ENCODE measurements around the gene GADD45GIP1. TPM values are rescaled to one million over a fixed set of nuclear protein-coding genes. Genes with fewer than 3 reads are reported as not detected.
A peak's percentile ranks its signal among the peaks of the same experiment; 100 is the strongest.
"Not testable (repeated sequence)": the region's sequence is repeated elsewhere in the genome, so short reads cannot be mapped to it uniquely, and the experiment has no call there.

GADD45GIP1 gene
- polyA plus RNA-seq, 1 experiment = 31.6 TPM

DNA sequence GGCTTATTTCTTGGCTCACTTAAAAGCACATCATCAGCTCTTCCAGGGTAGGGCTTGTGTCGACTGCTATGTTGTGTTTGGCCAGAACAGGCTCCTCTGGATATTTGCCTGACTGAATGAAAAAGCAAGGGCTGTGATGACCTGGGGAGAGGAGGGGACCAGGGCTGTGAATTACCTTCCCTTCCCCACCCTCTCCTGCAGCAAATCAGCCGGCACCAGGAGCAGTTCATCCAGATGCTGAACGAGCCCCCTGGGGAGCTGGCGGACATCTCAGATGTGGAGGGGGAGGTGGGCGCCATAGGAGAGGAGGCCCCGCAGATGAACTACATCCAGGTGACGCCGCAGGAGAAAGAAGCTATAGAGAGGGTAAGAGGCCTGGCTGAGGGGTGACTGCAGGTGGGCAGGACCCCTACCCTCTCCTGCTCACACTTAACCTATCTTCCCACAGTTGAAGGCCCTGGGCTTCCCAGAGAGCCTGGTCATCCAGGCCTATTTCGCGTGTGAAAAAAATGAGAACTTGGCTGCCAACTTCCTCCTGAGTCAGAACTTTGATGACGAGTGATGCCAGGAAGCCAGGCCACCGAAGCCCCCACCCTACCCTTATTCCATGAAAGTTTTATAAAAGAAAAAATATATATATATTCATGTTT, 4.4 kb downstream of the GADD45GIP1 start:
- no peak for TF ChIP-seq CTCF (IDR thresholded peaks at IDR 0.05; ENCODE audit: low read depth, low read length)

GRCh38 chr19:12952050-12952449, 5.0 kb downstream of the GADD45GIP1 start:
- DNase-seq (ENCODE audit: low read depth, low spot score); H3K4me3 ChIP-seq (ENCODE audit: low read depth, low read length); H3K27me3 ChIP-seq (ENCODE audit: control insufficient read depth, insufficient read depth, low read length); H3K9me3 ChIP-seq (ENCODE audit: control insufficient read depth, insufficient read depth, low read length); POLR2A ChIA-PET: not testable (repeated sequence)
- CTCF ChIA-PET = interaction anchor here (2.0 kb wide), 1 partner anchor 13 kb away, joined by 9 read pairs; no protein-coding TSS in a partner anchor
- H3K27ac ChIP-seq (ENCODE audit: low read depth, low read length) = peak overlapping the region; percentile 90

More for the DNA sequence above, 4.4 kb downstream of the GADD45GIP1 start:
- Histone ChIP-seq H3K27me3 (ENCODE audit: control insufficient read depth, insufficient read depth, low read length) (no peaks in the 10 kb centered on the region), H3K9me3 (ENCODE audit: control insufficient read depth, insufficient read depth, low read length) (no peaks in the 10 kb centered on the region; the same call in 1 of the 2 replicates), H3K27ac (ENCODE audit: low read depth, low read length) (peak overlapping the region; percentile 90), H3K4me3 (ENCODE audit: low read depth, low read length) (no peak overlapping the region)
- ChIA-PET POLR2A (no interaction called here), CTCF (interaction anchor here (1.2 kb wide), 1 partner anchor 13 kb away, joined by 9 read pairs; no protein-coding TSS in a partner anchor)
- DNase-seq (ENCODE audit: low read depth, low spot score) = no peak

DNA sequence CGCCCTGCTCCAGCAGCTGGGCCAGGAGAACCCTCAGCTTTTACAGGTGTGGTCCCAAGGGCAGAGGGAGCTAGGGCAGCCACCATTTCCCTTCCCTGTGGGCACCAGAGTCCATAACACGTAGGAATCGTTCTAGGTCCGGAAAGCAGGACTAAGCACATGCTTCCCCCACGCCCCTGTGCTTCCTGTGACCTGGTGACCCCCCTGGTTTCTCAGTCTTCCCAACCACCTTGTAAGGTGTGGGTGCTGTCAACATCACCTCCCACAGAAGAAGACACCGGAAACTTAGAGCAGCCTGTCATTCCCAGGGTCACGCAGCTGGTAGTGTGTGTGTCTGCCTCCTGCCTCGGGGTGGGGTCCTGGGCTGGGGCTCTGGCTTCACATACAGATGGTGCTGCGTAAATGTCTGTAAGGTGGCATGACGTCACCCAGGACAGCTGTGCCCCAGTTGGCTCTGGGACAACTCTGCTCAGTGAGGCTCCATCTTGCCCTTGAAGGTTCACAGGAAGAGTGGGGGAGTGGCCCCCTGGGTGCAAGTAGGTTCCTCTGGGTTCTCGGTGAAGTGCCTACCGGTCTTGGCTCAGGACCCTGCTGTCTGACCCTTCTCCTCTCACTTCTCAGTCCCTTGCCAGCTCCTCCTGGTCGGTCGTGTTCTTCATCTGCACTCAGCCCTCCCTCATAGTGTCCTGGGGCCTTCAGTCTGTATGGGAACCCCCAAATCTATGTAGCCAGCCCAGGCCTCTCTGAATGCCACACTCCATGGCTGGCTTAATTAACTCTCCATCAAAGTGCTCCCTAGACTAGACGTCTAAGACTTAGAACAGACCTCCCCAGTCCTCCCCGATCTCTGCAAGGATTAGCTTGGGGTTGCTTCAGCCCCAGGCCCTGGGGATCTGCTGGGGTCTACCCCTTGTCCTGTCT, 7.4 kb downstream of the GADD45GIP1 start:
- ChIA-PET POLR2A (interaction anchor here (0.6 kb wide), 1 partner anchor 42 kb away, joined by 3 read pairs; no protein-coding TSS in a partner anchor), CTCF (interaction anchor here (0.5 to 2.0 kb wide), 3 partner anchors 16 to 104 kb away, joined by 4 to 9 read pairs (median 5); no protein-coding TSS in a partner anchor)
- Histone ChIP-seq H3K9me3 (ENCODE audit: control insufficient read depth, insufficient read depth, low read length) (no peaks in the 10 kb centered on the region; the same call in 1 of the 2 replicates), H3K27ac (ENCODE audit: low read depth, low read length) (peak overlapping the region; percentile 11), H3K27me3 (ENCODE audit: control insufficient read depth, insufficient read depth, low read length) (no peaks in the 10 kb centered on the region), H3K4me3 (ENCODE audit: low read depth, low read length) (no peak overlapping the region)
- no peak for TF ChIP-seq CTCF (IDR thresholded peaks at IDR 0.05; ENCODE audit: low read depth, low read length)
- DNase-seq (ENCODE audit: low read depth, low spot score) = no peak

- Histone ChIP-seq H3K27me3 (ENCODE audit: control insufficient read depth, insufficient read depth, low read length) (no peaks in the 10 kb centered on the region), H3K9me3 (ENCODE audit: control insufficient read depth, insufficient read depth, low read length) (no peaks in the 10 kb centered on the region; the same call in 1 of the 2 replicates), H3K27ac (ENCODE audit: low read depth, low read length) (no peak overlapping the region), H3K4me3 (ENCODE audit: low read depth, low read length) (no peak overlapping the region)
- TF ChIP-seq CTCF (IDR thresholded peaks at IDR 0.05; ENCODE audit: low read depth, low read length) = no peak
- no peak for DNase-seq (ENCODE audit: low read depth, low spot score)
- POLR2A ChIA-PET = interaction anchor here (1.1 kb wide), 1 partner anchor 11 kb away, joined by 3 read pairs; no protein-coding TSS in a partner anchor
- CTCF ChIA-PET = interaction anchor here (1.8 kb wide), 1 partner anchor 17 kb away, joined by 8 read pairs; no protein-coding TSS in a partner anchor
Observed at GRCh38 chr19:12948612-12949362, 8.2 kb downstream of the GADD45GIP1 start.

All from AG04450 (cell line).